Midbrain (tissue), 1 donor: Measurements from ENCODE around the gene GSTO2.
"Not testable (repeated sequence)": the region's sequence is repeated elsewhere in the genome, so short reads cannot be mapped to it uniquely, and the experiment has no call there.

ENCODE experiments used
- DNase-seq: peaks from one replicate; lab custom pipeline; 2025; lab: John Stamatoyannopoulos, UW

GSTO2 gene

DNA sequence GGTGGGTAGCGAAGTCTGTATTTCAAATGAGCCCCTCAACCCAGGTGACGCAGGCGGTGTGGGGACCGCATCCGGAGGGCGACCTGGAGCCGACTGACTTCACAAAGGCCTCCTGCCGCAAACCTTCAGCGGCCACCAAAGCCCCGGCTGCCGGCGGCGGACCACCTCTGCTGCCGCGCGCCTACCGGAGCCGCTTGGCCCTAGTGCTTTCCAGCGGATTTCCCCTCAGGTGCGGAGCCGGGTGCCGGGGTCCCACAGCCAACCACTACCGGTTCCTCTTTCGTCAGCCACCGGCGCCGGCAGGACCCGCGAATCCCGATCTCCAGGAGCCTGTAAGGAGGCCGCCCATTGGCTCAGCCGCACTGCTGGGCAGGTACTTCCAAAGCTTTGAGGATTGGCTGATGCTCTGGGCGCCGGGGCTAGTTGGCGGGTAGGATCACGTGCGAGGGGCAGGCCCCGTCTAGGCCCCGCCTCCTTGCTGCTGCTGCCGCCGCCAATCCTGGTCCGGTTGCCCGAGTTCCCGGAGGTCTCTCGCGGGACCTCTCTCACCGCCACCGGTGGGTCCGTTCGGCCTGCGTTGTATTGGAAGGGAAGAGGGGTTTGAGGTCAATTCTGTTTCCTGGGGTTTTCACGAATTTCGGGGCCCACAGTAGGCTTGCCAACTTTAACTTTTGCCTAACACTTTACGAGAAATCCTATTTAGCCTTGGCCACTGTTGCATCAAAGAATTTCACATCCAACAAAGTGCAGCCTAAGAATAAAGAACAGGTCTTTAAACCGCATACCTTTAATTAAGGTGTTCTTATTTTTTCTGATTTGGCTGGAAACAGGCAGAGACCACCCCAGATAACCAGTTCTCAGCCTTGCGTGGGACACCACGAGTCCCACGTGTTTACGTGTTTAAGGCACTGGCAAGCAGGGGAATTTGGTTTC lies at the start of gene GSTO2:
Gene GSTO2, plus strand, starts transcription at position 472 of the 933 bp plus-strand sequence. CDS start 5,732 bp downstream, outside the sequence.
- DNase-seq, result peak; percentile 98

- DNase-seq, result no peak
These were observed 48.5 kb upstream of the GSTO2 start for GRCh38 chr10:104220522-104220921.

DNA sequence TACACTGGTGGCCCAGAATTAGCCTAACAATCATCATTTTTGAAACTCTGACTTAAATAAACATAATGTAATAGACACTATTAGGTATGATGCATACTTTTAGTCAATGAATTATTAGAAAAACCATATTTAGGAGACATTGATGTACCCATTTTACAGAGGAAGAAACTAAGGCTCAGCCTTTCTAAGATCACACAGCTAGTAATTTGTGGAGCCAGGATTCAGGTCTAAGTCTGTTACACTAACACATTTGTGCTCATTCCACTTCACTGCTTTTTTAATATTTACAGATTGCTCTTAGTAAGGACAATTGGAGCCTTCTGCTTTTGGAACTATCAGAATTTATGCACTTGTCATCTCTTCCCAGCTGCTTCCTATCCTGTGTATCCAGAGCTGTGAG lies 45.7 kb upstream of the GSTO2 start:
- no peak for DNase-seq

GRCh38 chr10:104230490-104230889 lies 38.5 kb upstream of the GSTO2 start:
- DNase-seq, result no peak

GRCh38 chr10:104231784-104232612 lies 37.0 kb upstream of the GSTO2 start, which contains the start of gene CFAP43:
Gene CFAP43, minus strand, starts transcription at chr10:104232364. Its CDS starts 118 bp downstream, at chr10:104232246.
- peak; percentile 96 for DNase-seq

DNA sequence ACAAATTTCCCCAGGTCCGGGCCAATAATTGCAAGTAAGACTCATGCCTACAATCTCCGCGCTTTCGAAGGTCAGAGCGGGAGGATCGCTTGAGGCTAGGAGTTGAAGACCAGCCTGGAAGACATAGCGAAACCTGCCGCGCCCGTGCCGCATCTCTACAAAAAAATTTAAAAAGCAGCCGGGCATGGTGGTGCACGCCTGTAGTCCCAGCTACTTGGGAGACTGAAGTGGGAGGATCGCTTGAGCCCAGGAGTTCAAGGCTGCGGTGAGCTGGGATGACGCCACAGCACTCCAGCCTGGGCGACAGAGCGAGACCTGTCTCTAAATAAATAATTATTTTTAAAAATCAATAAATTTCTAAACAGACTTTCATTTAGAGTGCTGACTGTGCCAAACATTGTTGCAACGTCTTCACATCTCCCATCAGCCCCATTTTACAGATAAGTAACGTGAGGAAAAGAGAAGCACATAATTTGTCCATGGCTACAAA lies 36.3 kb upstream of the GSTO2 start:
- DNase-seq, result no peak

GRCh38 chr10:104233817-104234216 lies 35.2 kb upstream of the GSTO2 start:
- DNase-seq, result no peak

DNA sequence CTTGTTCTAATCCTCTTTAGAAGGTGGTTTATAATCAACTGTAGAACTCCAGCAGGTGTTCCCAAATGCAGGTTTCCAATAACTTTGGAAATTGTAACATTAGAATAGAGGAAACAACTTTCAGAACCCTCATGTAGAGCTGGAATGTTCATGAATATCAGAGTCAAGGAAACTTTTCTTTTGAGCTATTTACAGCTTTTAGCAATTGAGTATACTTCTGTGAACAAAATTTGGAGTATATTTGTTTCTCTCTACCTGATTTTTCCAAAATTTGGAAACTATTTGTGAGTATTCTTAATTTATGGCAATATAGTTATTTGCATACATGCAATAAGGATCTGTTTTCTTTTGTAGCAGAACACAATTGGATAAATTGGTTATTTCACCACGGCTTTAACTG lies 34.0 kb upstream of the GSTO2 start:
- DNase-seq, result no peak

DNA sequence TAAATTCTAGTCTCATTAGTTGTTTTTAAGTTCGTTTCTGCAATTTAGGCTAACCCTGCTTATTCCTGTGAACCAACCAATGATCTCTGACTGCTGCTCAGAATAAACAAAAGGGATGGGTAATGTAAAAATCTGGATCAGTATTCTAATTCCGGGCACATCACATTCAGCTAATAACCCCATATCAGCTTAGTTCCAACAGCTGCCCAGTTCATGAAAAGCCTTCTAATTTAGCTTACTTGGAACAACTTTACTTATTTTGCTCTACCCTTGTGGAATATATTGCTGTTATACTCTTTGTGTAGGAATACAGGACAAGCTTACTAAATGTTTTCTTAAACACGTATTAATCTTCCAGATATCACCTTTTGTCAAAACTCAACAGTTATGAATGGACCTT lies 33.2 kb upstream of the GSTO2 start:
- no peak for DNase-seq

DNA sequence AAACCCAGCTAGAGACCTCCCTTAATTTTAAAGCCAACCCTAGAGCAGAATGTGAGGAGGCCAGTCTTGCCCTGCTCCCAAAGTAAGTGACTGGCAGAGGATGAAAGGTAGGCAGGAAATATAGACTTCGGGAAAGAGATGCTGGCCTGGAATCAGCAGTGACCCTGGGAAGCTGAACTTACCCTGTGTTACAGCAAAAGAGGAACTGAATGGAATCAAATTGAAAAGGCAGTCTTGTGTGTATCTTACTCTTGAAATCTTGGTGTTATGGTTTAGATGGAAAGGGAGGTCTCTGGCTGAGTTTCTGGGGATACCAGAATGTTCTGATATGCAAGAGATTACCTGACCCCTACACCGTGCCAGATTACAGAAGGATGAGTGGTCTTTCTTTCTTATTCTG lies 28.9 kb upstream of the GSTO2 start:
- DNase-seq, result no peak

DNA sequence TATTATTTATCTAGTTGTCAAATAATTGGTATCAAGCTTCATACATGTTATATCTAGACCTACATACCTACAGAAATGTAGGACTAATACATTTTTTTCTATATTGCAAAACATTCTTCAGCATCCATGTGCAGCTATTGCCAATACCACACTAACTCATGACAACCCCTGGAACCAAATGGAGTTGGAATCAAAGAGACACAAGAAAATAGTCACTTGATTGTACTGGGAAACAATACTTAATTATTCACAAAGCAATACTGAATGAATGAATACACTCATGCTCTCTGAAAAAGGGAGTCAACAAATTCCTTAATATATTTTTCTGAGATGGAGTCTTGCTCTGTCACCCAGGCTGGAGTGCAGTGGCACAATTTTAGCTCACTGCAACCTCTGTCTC lies 26.4 kb upstream of the GSTO2 start:
- DNase-seq, result peak; percentile 60

DNA sequence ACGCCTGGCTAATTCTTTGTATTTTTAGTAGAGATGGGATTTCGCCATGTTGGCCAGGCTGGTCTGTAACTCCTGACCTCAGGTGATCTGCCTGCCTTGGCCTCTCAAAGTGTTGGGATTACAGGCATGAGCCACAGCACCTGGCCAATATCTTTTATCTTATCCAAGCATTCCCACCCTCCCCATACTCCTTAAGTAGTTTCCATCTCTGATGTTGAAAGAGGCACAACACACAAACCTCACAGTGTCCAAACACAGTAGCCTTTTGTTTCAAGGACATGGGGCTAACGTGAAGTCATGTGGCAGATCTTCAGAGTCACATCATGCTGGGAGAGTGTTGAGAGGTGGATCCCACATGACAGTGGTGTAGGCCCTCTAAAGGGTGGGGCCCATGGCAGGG lies 26.0 kb upstream of the GSTO2 start:
- DNase-seq, result peak; percentile 44

GRCh38 chr10:104243512-104243911 lies 25.5 kb upstream of the GSTO2 start:
- DNase-seq, result no peak

- no peak for DNase-seq
These were observed 23.8 kb upstream of the GSTO2 start for GRCh38 chr10:104245066-104245632.

GRCh38 chr10:104246976-104247375 lies 22.0 kb upstream of the GSTO2 start:
- DNase-seq, result no peak

- no peak for DNase-seq
These were observed 21.4 kb upstream of the GSTO2 start for GRCh38 chr10:104247513-104248146.

DNA sequence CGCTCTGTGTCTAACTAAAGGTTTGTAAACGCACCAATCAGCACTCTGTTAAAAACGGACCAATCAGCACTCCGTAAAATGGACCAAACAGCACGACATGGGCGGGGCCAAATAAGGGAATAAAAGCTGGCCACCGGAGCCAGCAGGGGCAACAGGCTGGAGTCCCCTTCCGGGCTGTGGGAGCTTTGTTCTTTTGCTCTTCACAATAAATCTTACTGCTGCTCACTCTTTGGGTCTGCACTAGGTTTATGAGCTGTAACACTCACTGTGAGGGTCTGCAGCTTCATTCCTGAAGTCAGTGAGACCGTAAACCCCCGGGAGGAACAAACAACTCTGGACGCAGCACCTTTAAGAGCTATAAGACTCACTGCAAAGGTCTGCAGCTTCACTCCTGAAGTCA lies 20.1 kb upstream of the GSTO2 start:
- DNase-seq, result not testable (repeated sequence)

- DNase-seq, result no peak
These were observed 18.6 kb upstream of the GSTO2 start for GRCh38 chr10:104250371-104250770.

- DNase-seq, result no peak
These were observed 17.5 kb upstream of the GSTO2 start for GRCh38 chr10:104251443-104251842.

GRCh38 chr10:104252368-104252767 lies 16.6 kb upstream of the GSTO2 start:
- DNase-seq, result no peak

- DNase-seq, result no peak
These were observed 15.9 kb upstream of the GSTO2 start for GRCh38 chr10:104253106-104253505.
